SK-N-SH treated with all-trans-retinoic acid at 6 μM for 48 hours (cell line): Measurements from ENCODE around the gene BCR.

Experiments used
- ARNTL ChIP-seq: fragments of 450-650 bp; formaldehyde crosslinking; IDR thresholded peaks from 2 replicates; pipeline ENCODE4 v1.5.0; 2020; ENCODE audit warnings: low read depth, mild to moderate bottlenecking, moderate library complexity, borderline replicate concordance
- BACH2 ChIP-seq: fragments of 250-450 bp; sonication (Bioruptor Pico); IDR thresholded peaks from 2 replicates; pipeline ENCODE4 v1.9.0; 2021; ENCODE audit warnings: mild to moderate bottlenecking, borderline replicate concordance
- CREB5 ChIP-seq: fragments of 250-450 bp; sonication (Bioruptor Pico); IDR thresholded peaks from 2 replicates; pipeline ENCODE4 v1.5.1; 2020; ENCODE audit warnings: low read depth, mild to moderate bottlenecking, moderate library complexity
- CSRNP3 ChIP-seq: fragments of 250-450 bp; sonication (Bioruptor Pico); IDR thresholded peaks from 2 replicates; pipeline ENCODE4 v1.5.1; 2021; ENCODE audit warnings: mild to moderate bottlenecking, moderate library complexity
- GLIS3 ChIP-seq: fragments of 250-450 bp; sonication (Bioruptor Pico); IDR thresholded peaks from 2 replicates; pipeline ENCODE4 v1.5.0; 2020; ENCODE audit warnings: mild to moderate bottlenecking, moderate library complexity
- ISL1 ChIP-seq: fragments of 250-450 bp; sonication (Bioruptor Pico); IDR thresholded peaks from 2 replicates; pipeline ENCODE4 v2.1.2; 2022; ENCODE audit warnings: mild to moderate bottlenecking, moderate library complexity
- PATZ1 ChIP-seq: fragments of 250-450 bp; sonication (Bioruptor Pico); IDR thresholded peaks from 2 replicates; pipeline ENCODE4 v1.8.0; 2020; ENCODE audit warnings: mild to moderate bottlenecking, moderate library complexity, borderline replicate concordance
- PPARA ChIP-seq: fragments of 250-450 bp; sonication (Bioruptor Pico); IDR thresholded peaks from 2 replicates; pipeline ENCODE4 v1.5.0; 2020; ENCODE audit warnings: mild to moderate bottlenecking, borderline replicate concordance
- RARB ChIP-seq: fragments of 250-450 bp; sonication (Bioruptor Pico); IDR thresholded peaks from 2 replicates; pipeline ENCODE4 v1.8.0; 2021; ENCODE audit warnings: mild to moderate bottlenecking, moderate library complexity
- TCF4 ChIP-seq: fragments of 250-450 bp; sonication (Bioruptor Pico); IDR thresholded peaks from 2 replicates; pipeline ENCODE4 v1.8.0; 2021; ENCODE audit warnings: mild to moderate bottlenecking, moderate library complexity, borderline replicate concordance
- ZC3H10 ChIP-seq: fragments of 250-450 bp; sonication (Bioruptor Pico); IDR thresholded peaks from 2 replicates; pipeline ENCODE4 v1.5.1; 2021; ENCODE audit warnings: mild to moderate bottlenecking, moderate library complexity
- ZFP3 ChIP-seq: fragments of 250-450 bp; sonication (Bioruptor Pico); IDR thresholded peaks from 2 replicates; pipeline ENCODE4 v1.5.0; 2020; ENCODE audit warnings: mild to moderate bottlenecking, moderate library complexity
- ZFP30 ChIP-seq: fragments of 450-650 bp; formaldehyde crosslinking; IDR thresholded peaks from 2 replicates; pipeline ENCODE4 v1.5.0; 2022; ENCODE audit warnings: mild to moderate bottlenecking, moderate library complexity
- ZNF70 ChIP-seq: fragments of 450-650 bp; formaldehyde crosslinking; IDR thresholded peaks from 2 replicates; pipeline ENCODE4 v1.5.0; 2020; ENCODE audit warnings: mild to moderate bottlenecking, moderate library complexity

GRCh38 chr22:23291806-23292452 is 111.6 kb downstream of the BCR start:
- no peak for TF ChIP-seq PATZ1 (CRISPR knock-in tag)
- no peak for TF ChIP-seq ZFP30 (CRISPR knock-in tag)
- TF ChIP-seq ZNF70 (CRISPR knock-in tag), result no peak
- TF ChIP-seq CREB5 (CRISPR knock-in tag), result no peak
- no peak for TF ChIP-seq ARNTL
- TF ChIP-seq CSRNP3 (CRISPR knock-in tag), result no peak
- TF ChIP-seq BACH2 (CRISPR knock-in tag), result no peak
- TF ChIP-seq ISL1 (CRISPR knock-in tag), result no peak
- no peak for TF ChIP-seq ZFP3 (CRISPR knock-in tag)
- no peak for TF ChIP-seq GLIS3
- TF ChIP-seq RARB (CRISPR knock-in tag), result no peak
- no peak for TF ChIP-seq TCF4 (CRISPR knock-in tag)
- no peak for TF ChIP-seq ZC3H10 (CRISPR knock-in tag)
- no peak for TF ChIP-seq PPARA (CRISPR knock-in tag)
